Endothelial cell of umbilical vein (primary cell): ENCODE measurements around the gene SAMD1. TPM values are rescaled to one million over a fixed set of nuclear protein-coding genes. Genes with fewer than 3 reads are reported as not detected.

Experiments
- BruUV-seq: library from RNA; stranded (reverse); fragments of 400-500 nt; replicated peaks from 2 replicates; lab custom pipeline; 2021; lab: Mats Ljungman, UMichigan
- CTCF ChIA-PET: fragments of 300-600, 350-600 bp; sonication (Branson Sonifier 250); formaldehyde crosslinking; loops from one replicate; lab custom pipeline; 2021; ENCODE audit warnings: antibody characterized with exemption, inconsistent platforms; lab: Charles Lee
- POLR2A ChIA-PET: fragments of 300-600, 350-600 bp; sonication (Branson Sonifier 250); formaldehyde crosslinking; loops from one replicate; lab custom pipeline; 2021; ENCODE audit warnings: antibody characterized with exemption, inconsistent platforms; lab: Charles Lee
- DNase-seq: peaks from one replicate; pipeline ENCODE4 v3.0.0-alpha.2; 2011; ENCODE audit warnings: low read depth, low spot score
- FAIRE-seq: peaks from 2 replicates; lab custom pipeline; 2011; peaks lifted over from hg19 to GRCh38; lab: Jason Lieb, UNC
- H2AFZ ChIP-seq: 2 replicates; pipeline ENCODE4 v1.6.0; 2012; ENCODE audit warnings: low read depth, low read length, control low read depth, inconsistent platforms
- H3K27ac ChIP-seq: 2 replicates; pipeline ENCODE4 v1.5.1; 2011; ENCODE audit warnings: low read depth, mild to moderate bottlenecking, control low read depth, low read length, moderate library complexity; ENCODE audit not compliant: insufficient read depth
- H3K27me3 ChIP-seq, 2 experiments: 2 replicates each; pipeline versions ENCODE4 v1.6.0 to v1.6.1; 2011; ENCODE audit warnings: low read length in 2 of 2, mixed read lengths in 1 of 2; ENCODE audit not compliant: control insufficient read depth in 2 of 2, insufficient read depth in 2 of 2
- H3K36me3 ChIP-seq, 2 experiments: 2 replicates in 1 of 2; 3 replicates in 1 of 2; pipeline ENCODE4 v1.5.1; 2011; ENCODE audit warnings: low read length in 2 of 2, mild to moderate bottlenecking in 1 of 2, moderate library complexity in 1 of 2; ENCODE audit not compliant: control insufficient read depth in 2 of 2, insufficient read depth in 2 of 2; ENCODE audit errors: extremely low read depth in 1 of 2
- H3K4me1 ChIP-seq: 3 replicates; pipeline ENCODE4 v1.5.1; 2011; ENCODE audit warnings: mild to moderate bottlenecking, low read length; ENCODE audit not compliant: control insufficient read depth, insufficient read depth; ENCODE audit errors: extremely low read depth
- H3K4me2 ChIP-seq: 2 replicates; pipeline ENCODE4 v1.6.1; 2011; ENCODE audit warnings: low read length, control low read depth, mixed read lengths; ENCODE audit not compliant: insufficient read depth
- H3K4me3 ChIP-seq, 3 experiments: fragments of 200-600 bp in 1 of 3; sonication (generic), shearing (Covaris generic) in 1 of 3; replicated peaks in 1 of 3; 2 replicates each; pipeline ENCODE4 v1.5.1; 2011 to 2016; ENCODE audit warnings: control low read depth in 3 of 3, low read length in 3 of 3, mild to moderate bottlenecking in 2 of 3, inconsistent platforms in 1 of 3, low read depth in 1 of 3, moderate library complexity in 1 of 3; ENCODE audit not compliant: insufficient read depth in 1 of 3
- H3K79me2 ChIP-seq: 2 replicates; pipeline ENCODE4 v1.6.0; 2012; ENCODE audit warnings: low read length, inconsistent platforms; ENCODE audit not compliant: control insufficient read depth, insufficient read depth
- H3K9ac ChIP-seq: replicated peaks from 2 replicates; pipeline ENCODE3; 2011; ENCODE audit warnings: low read length, control low read depth; ENCODE audit not compliant: insufficient read depth; ENCODE audit errors: extremely low read depth
- H3K9me1 ChIP-seq: replicated peaks from 3 replicates; pipeline ENCODE4 v1.6.0; 2011; ENCODE audit warnings: mild to moderate bottlenecking, low read length; ENCODE audit not compliant: control insufficient read depth, insufficient read depth; ENCODE audit errors: extremely low read depth
- H3K9me3 ChIP-seq: replicated peaks from 2 replicates; pipeline ENCODE4 v1.5.1; 2012; ENCODE audit warnings: low read length, inconsistent platforms; ENCODE audit not compliant: control insufficient read depth, insufficient read depth
- H4K20me1 ChIP-seq: replicated peaks from 2 replicates; pipeline ENCODE3; 2011; ENCODE audit warnings: mild to moderate bottlenecking, low read length; ENCODE audit not compliant: control insufficient read depth, insufficient read depth; ENCODE audit errors: extremely low read depth
- EZH2 ChIP-seq: IDR thresholded peaks from 2 replicates; pipeline ENCODE4 v1.6.1; 2012; ENCODE audit warnings: borderline replicate concordance, low read depth, mild to moderate bottlenecking, moderate library complexity, low read length, inconsistent platforms; ENCODE audit not compliant: severe bottlenecking
- FOS ChIP-seq: IDR thresholded peaks from 2 replicates; pipeline ENCODE4 v1.6.1; 2011; ENCODE audit warnings: mild to moderate bottlenecking, low read length, moderate library complexity, borderline replicate concordance; ENCODE audit not compliant: insufficient read depth
- GATA2 ChIP-seq: IDR thresholded peaks from 2 replicates; pipeline ENCODE4 v1.7.0; 2011; ENCODE audit warnings: low read depth, mild to moderate bottlenecking, moderate library complexity, mixed read lengths, low read length; ENCODE audit not compliant: insufficient read length, insufficient read depth
- JUN ChIP-seq: IDR thresholded peaks from 2 replicates; pipeline ENCODE4 v1.6.1; 2011; ENCODE audit warnings: borderline replicate concordance, low read depth; ENCODE audit not compliant: insufficient read length, insufficient read depth
- MYC ChIP-seq: IDR thresholded peaks from one replicate; pipeline ENCODE4 v1.6.1; 2011; ENCODE audit warnings: mild to moderate bottlenecking, low read depth, low read length
- POLR2A ChIP-seq: IDR thresholded peaks from 2 replicates; pipeline ENCODE4 v1.6.1; 2012; ENCODE audit warnings: low read depth, mild to moderate bottlenecking, control low read depth, low read length
- POLR2AphosphoS5 ChIP-seq: IDR thresholded peaks from 2 replicates; pipeline ENCODE4 v1.6.1; 2012; ENCODE audit warnings: low read depth, mild to moderate bottlenecking, control low read depth, low read length, moderate library complexity; ENCODE audit not compliant: insufficient read depth
- dilution Hi-C: fragments of 300-500 bp; cut with MboI; formaldehyde crosslinking; loops from one replicate; pipeline ENCODE4 v1.15.0; 2019; ENCODE audit warnings: low sequenced_read_pairs; ENCODE audit not compliant: extremely low pct_ligation_motif_present
- intact Hi-C: fragments of 100-400 bp; cut with micrococcal nuclease; formaldehyde crosslinking; loops from one replicate; pipeline ENCODE4 v1.10.0; 2022
- polyA plus RNA-seq, 4 experiments: library from polyadenylated mRNA; depleted of rRNA in 3 of 4; stranded (reverse) in 3 of 4; unstranded in 1 of 4; fragments of >200 nt; gene quantifications; 2 replicates each; pipeline versions ENCODE4 v1.2.1 to v1.2.3, GENCODE V29; 2011 to 2012; ENCODE audit warnings: missing spikeins in 1 of 4
- total RNA-seq: library from RNA; stranded (reverse); gene quantifications from 2 replicates; pipeline ENCODE4 v1.2.3, GENCODE V29; 2021
- TF ChIP-seq, protein P1 (sequence below), 2 donors: IDR thresholded peaks; 1 replicate in 1 of 2; 2 replicates in 1 of 2; pipeline ENCODE4 v1.5.1; 2011; ENCODE audit warnings: low read length in 2 of 2, mild to moderate bottlenecking in 2 of 2, moderate library complexity in 2 of 2, control low read depth in 1 of 2, inconsistent platforms in 1 of 2, low read depth in 1 of 2; ENCODE audit not compliant: insufficient read depth in 1 of 2; ENCODE audit errors: extremely low read depth in 1 of 2
- TF ChIP-seq, protein P2 (sequence below): IDR thresholded peaks from 2 replicates; pipeline ENCODE4 v1.6.1; 2011; ENCODE audit not compliant: insufficient read depth, insufficient read length

SAMD1 gene
- total and polyA plus RNA-seq, 2 donors (not counting 3 experiments of a cell fraction or from before 2014, with no cell fraction given) = 14.1 to 35.9 TPM

GRCh38 chr19:14136509-14137281 lies 46.1 kb upstream of the SAMD1 start, which contains the start of gene ASF1B:
Gene ASF1B (minus strand): TSS chr19:14136589. CDS start chr19:14136456, 133 bp downstream.
- BruUV-seq = no TSS peak
- ChIA-PET POLR2A (interaction anchor here (0.9 to 1.3 kb wide), 3 partner anchors 9 to 84 kb away, joined by 3 to 5 read pairs (median 3); a partner anchor contains a TSS), CTCF (interaction anchor here (0.7 to 2.4 kb wide), 41 partner anchors 8 to 343 kb away, joined by 3 to 36 read pairs (median 5); partner anchors contain the start of genes MISP3, NANOS3 and PRKACA)
- dilution Hi-C loops = no loop called here
- FAIRE-seq (peak; percentile 97), DNase-seq (peak; percentile 100)
- no peak for TF ChIP-seq JUN
- no peak for TF ChIP-seq GATA2
- peak; percentile 87 for TF ChIP-seq POLR2AphosphoS5
- peak; percentile 62 for TF ChIP-seq EZH2
- TF ChIP-seq MYC = no peak
- TF ChIP-seq, protein P1, sequence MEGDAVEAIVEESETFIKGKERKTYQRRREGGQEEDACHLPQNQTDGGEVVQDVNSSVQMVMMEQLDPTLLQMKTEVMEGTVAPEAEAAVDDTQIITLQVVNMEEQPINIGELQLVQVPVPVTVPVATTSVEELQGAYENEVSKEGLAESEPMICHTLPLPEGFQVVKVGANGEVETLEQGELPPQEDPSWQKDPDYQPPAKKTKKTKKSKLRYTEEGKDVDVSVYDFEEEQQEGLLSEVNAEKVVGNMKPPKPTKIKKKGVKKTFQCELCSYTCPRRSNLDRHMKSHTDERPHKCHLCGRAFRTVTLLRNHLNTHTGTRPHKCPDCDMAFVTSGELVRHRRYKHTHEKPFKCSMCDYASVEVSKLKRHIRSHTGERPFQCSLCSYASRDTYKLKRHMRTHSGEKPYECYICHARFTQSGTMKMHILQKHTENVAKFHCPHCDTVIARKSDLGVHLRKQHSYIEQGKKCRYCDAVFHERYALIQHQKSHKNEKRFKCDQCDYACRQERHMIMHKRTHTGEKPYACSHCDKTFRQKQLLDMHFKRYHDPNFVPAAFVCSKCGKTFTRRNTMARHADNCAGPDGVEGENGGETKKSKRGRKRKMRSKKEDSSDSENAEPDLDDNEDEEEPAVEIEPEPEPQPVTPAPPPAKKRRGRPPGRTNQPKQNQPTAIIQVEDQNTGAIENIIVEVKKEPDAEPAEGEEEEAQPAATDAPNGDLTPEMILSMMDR (IDR thresholded peaks at IDR 0.05; ENCODE audit: extremely low read depth in 1 of 2, insufficient read depth in 1 of 2, low read depth in 1 of 2, low read length in 2 of 2) = peak; percentile 85 to 96
- no peak for TF ChIP-seq FOS
- peak; percentile 90 for TF ChIP-seq POLR2A
- TF ChIP-seq, protein P2, sequence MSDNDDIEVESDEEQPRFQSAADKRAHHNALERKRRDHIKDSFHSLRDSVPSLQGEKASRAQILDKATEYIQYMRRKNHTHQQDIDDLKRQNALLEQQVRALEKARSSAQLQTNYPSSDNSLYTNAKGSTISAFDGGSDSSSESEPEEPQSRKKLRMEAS = no peak
- H3K9me3 ChIP-seq = no peaks in the 10 kb centered on the region
- peaks cover 0 to 3% of the 10 kb centered on the region in 2 experiments for H3K36me3 ChIP-seq
- H3K4me2 ChIP-seq = peak within 1 kb of the TSS; percentile 77
- H3K4me1 ChIP-seq = peaks cover 15% of the 10 kb centered on the region
- peak within 1 kb of the TSS; percentile 83 for H3K9ac ChIP-seq
- H3K4me3 ChIP-seq = peak within 1 kb of the TSS; percentile 59 to 93 (median 72)
- intact Hi-C loops = loop anchor here (1.0 to 5.0 kb wide), 11 partner anchors 12 to 341 kb away; partner anchors contain the start of gene PTGER1
- H4K20me1 ChIP-seq = no peaks in the 10 kb centered on the region
- peaks cover 19% of the 10 kb centered on the region for H3K79me2 ChIP-seq
- H3K27ac ChIP-seq = peak within 1 kb of the TSS; percentile 71
- H3K27me3 ChIP-seq = no peaks in the 10 kb centered on the region
- peak within 1 kb of the TSS; percentile 97 for H2AFZ ChIP-seq
- H3K9me1 ChIP-seq = no peaks in the 10 kb centered on the region
